GM19372 (cell line): Measurements from ENCODE around the gene TEX13B.

Experiments used
- ATAC-seq: cut with Tn5 transposase; IDR thresholded peaks from one replicate; pipeline ENCODE4 v1.9.1; 2021; ENCODE audit warnings: mild to moderate bottlenecking, low read depth, moderate library complexity; ENCODE audit not compliant: unreplicated experiment

Gene TEX13B

GRCh38 chrX:107940095-107940494 is 42.1 kb downstream of the TEX13B start:
- no peak for ATAC-seq

GRCh38 chrX:107936434-107936730 is 45.8 kb downstream of the TEX13B start:
- no peak for ATAC-seq

- no peak for ATAC-seq
Observed at GRCh38 chrX:107935664-107936433, 46.3 kb downstream of the TEX13B start.

- no peak for ATAC-seq
Observed at GRCh38 chrX:107935200-107935599, 47.0 kb downstream of the TEX13B start.

- no peak for ATAC-seq
Observed at GRCh38 chrX:107934262-107934661, 47.9 kb downstream of the TEX13B start.
